Neural cell (in vitro differentiated cells): Measurements from ENCODE around the gene MPEG1. TPM values are rescaled to one million over a fixed set of nuclear protein-coding genes. Genes with fewer than 3 reads are reported as not detected.

ENCODE experiments used
- H2AFZ ChIP-seq: fragments of 200-600, 300-800 bp; sonication (generic), shearing (Covaris generic); 2 replicates; pipeline ENCODE4 v1.6.0; 2014; ENCODE audit warnings: low read depth, mild to moderate bottlenecking, antibody characterized with exemption, low read length, moderate library complexity
- H3F3A ChIP-seq: fragments of 200-600 bp; shearing (Covaris generic); 2 replicates; pipeline ENCODE4 v1.6.1; 2016; ENCODE audit warnings: mild to moderate bottlenecking, moderate library complexity, mixed read lengths, antibody characterized with exemption, low read length; ENCODE audit not compliant: insufficient read depth, poor library complexity, severe bottlenecking
- H3K27ac ChIP-seq: fragments of 200-600, 300-800 bp; sonication (generic), shearing (Covaris generic); 2 replicates; pipeline ENCODE4 v1.5.1; 2014; ENCODE audit warnings: mild to moderate bottlenecking, low read length, moderate library complexity
- H3K27me3 ChIP-seq: fragments of 300-800, 200-600 bp; sonication (generic), shearing (Covaris generic); 2 replicates; pipeline ENCODE4 v1.6.0; 2014; ENCODE audit warnings: mild to moderate bottlenecking, low read depth, low read length, moderate library complexity; ENCODE audit not compliant: insufficient read depth
- H3K36me3 ChIP-seq: fragments of 300-800, 200-600 bp; sonication (generic), shearing (Covaris generic); 2 replicates; pipeline ENCODE4 v1.5.1; 2014; ENCODE audit warnings: mild to moderate bottlenecking, antibody characterized with exemption, low read length, moderate library complexity; ENCODE audit not compliant: insufficient read depth
- H3K4me2 ChIP-seq: fragments of 300-800, 200-600 bp; sonication (generic), shearing (Covaris generic); 2 replicates; pipeline ENCODE4 v1.6.0; 2014; ENCODE audit warnings: mild to moderate bottlenecking, low read length
- H3K4me3 ChIP-seq: fragments of 300-800, 200-600 bp; sonication (generic), shearing (Covaris generic); 2 replicates; pipeline ENCODE4 v1.5.1; 2014; ENCODE audit warnings: mild to moderate bottlenecking, low read length, moderate library complexity
- H3K79me2 ChIP-seq: fragments of 200-600 bp; shearing (Covaris generic); replicated peaks from 2 replicates; pipeline ENCODE4 v1.6.0; 2014; ENCODE audit warnings: mild to moderate bottlenecking, low read length, moderate library complexity; ENCODE audit not compliant: insufficient read depth
- H3K9ac ChIP-seq: fragments of 300-800, 200-600 bp; sonication (generic), shearing (Covaris generic); 2 replicates; pipeline ENCODE4 v1.6.1; 2016; ENCODE audit warnings: mild to moderate bottlenecking, low read length, mixed read lengths
- H3K9me2 ChIP-seq: fragments of 200-600 bp; shearing (Covaris generic); 2 replicates; pipeline ENCODE4 v1.6.1; 2016; ENCODE audit warnings: mild to moderate bottlenecking, low read length, mixed read lengths; ENCODE audit not compliant: insufficient read depth
- H3K9me3 ChIP-seq: fragments of 200-600, 300-800 bp; sonication (generic), shearing (Covaris generic); 2 replicates; pipeline ENCODE4 v1.6.1; 2016; ENCODE audit warnings: mild to moderate bottlenecking, mixed run types, low read length, moderate library complexity, mixed read lengths
- H4K20me1 ChIP-seq: fragments of 200-600 bp; shearing (Covaris generic); 2 replicates; pipeline ENCODE4 v1.6.1; 2016; ENCODE audit warnings: mild to moderate bottlenecking, mixed run types; ENCODE audit not compliant: insufficient read depth
- EP300 ChIP-seq: fragments of 450-650 bp; conservative IDR thresholded peaks from 2 replicates; pipeline ENCODE4 v1.6.1; 2014; ENCODE audit warnings: antibody characterized with exemption, mild to moderate bottlenecking, moderate library complexity; ENCODE audit not compliant: poor library complexity, severe bottlenecking
- EZH2 ChIP-seq: fragments of 200-600, 300-800 bp; shearing (Covaris generic), sonication (generic); IDR thresholded peaks from 2 replicates; pipeline ENCODE4 v1.6.1; 2014; ENCODE audit warnings: antibody characterized with exemption, low read length, borderline replicate concordance, mild to moderate bottlenecking; ENCODE audit not compliant: insufficient read depth, poor library complexity, severe bottlenecking
- MXI1 ChIP-seq: fragments of 450-650 bp; conservative IDR thresholded peaks from 2 replicates; pipeline ENCODE4 v1.6.1; 2014; ENCODE audit warnings: antibody characterized with exemption, mild to moderate bottlenecking; ENCODE audit not compliant: poor library complexity, severe bottlenecking
- POLR2AphosphoS5 ChIP-seq: IDR thresholded peaks from 2 replicates; pipeline ENCODE4 v1.6.1; 2012
- RAD21 ChIP-seq: fragments of 450-650 bp; conservative IDR thresholded peaks from 2 replicates; pipeline ENCODE4 v1.6.1; 2014; ENCODE audit warnings: antibody characterized with exemption, mild to moderate bottlenecking, moderate library complexity
- SMC3 ChIP-seq: fragments of 450-650 bp; conservative IDR thresholded peaks from 2 replicates; pipeline ENCODE4 v1.6.1; 2014; ENCODE audit warnings: antibody characterized with exemption, mild to moderate bottlenecking, moderate library complexity; ENCODE audit not compliant: poor library complexity
- TAF1 ChIP-seq: IDR thresholded peaks from 2 replicates; pipeline ENCODE4 v1.6.1; 2012; ENCODE audit warnings: low read depth
- polyA plus RNA-seq: library from polyadenylated mRNA; depleted of rRNA; stranded (reverse); fragments of >200 nt; gene quantifications from 2 replicates; pipeline ENCODE4 v1.2.3, GENCODE V29; 2014
- TF ChIP-seq, protein P1 (sequence below): fragments of 450-650 bp; IDR thresholded peaks from 2 replicates; pipeline ENCODE4 v1.5.1; 2014; ENCODE audit warnings: antibody characterized with exemption, mild to moderate bottlenecking, moderate library complexity; ENCODE audit not compliant: poor library complexity, severe bottlenecking
- TF ChIP-seq, protein P2 (sequence below): IDR thresholded peaks from 2 replicates; pipeline ENCODE4 v1.6.1; 2012; ENCODE audit warnings: borderline replicate concordance

Gene MPEG1
- polyA plus RNA-seq, 1 donor from 2014 or later: 0.21 TPM

DNA sequence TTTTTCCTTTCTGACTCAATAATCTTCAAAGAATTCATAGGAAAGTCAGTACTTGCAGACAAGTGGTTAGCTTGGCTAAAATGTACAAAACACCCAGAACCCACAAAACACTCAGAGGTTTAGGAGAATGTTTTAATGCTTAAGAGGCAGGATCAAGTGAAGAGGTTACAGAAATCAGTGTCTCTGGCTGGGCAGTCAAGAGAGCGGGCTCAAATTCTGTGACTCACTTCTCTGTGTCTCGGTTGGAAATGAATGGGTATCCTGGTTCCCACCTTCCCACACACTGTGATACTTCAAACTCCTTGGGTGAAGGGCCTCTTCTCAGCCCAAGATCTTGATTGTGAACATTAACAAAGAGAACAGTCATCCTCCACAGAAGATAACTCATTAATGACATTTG lies 3.8 kb downstream of the MPEG1 start:
- Histone ChIP-seq H2AFZ (no peak overlapping the region), H3K9ac (no peak overlapping the region), H3K27me3 (no peaks in the 10 kb centered on the region), H3K27ac (no peak overlapping the region), H3F3A (no peaks in the 10 kb centered on the region), H3K9me3 (no peaks in the 10 kb centered on the region), H3K4me2 (no peak overlapping the region), H3K79me2 (no peaks in the 10 kb centered on the region), H4K20me1 (no peaks in the 10 kb centered on the region), H3K4me3 (no peak overlapping the region), H3K36me3 (peaks cover 9% of the 10 kb centered on the region), H3K9me2 (no peaks in the 10 kb centered on the region)
- no peak for TF ChIP-seq EP300
- TF ChIP-seq, protein P1, sequence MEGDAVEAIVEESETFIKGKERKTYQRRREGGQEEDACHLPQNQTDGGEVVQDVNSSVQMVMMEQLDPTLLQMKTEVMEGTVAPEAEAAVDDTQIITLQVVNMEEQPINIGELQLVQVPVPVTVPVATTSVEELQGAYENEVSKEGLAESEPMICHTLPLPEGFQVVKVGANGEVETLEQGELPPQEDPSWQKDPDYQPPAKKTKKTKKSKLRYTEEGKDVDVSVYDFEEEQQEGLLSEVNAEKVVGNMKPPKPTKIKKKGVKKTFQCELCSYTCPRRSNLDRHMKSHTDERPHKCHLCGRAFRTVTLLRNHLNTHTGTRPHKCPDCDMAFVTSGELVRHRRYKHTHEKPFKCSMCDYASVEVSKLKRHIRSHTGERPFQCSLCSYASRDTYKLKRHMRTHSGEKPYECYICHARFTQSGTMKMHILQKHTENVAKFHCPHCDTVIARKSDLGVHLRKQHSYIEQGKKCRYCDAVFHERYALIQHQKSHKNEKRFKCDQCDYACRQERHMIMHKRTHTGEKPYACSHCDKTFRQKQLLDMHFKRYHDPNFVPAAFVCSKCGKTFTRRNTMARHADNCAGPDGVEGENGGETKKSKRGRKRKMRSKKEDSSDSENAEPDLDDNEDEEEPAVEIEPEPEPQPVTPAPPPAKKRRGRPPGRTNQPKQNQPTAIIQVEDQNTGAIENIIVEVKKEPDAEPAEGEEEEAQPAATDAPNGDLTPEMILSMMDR: no peak
- no peak for TF ChIP-seq POLR2AphosphoS5
- no peak for TF ChIP-seq TAF1
- no peak for TF ChIP-seq EZH2
- TF ChIP-seq RAD21: no peak
- TF ChIP-seq, protein P2, sequence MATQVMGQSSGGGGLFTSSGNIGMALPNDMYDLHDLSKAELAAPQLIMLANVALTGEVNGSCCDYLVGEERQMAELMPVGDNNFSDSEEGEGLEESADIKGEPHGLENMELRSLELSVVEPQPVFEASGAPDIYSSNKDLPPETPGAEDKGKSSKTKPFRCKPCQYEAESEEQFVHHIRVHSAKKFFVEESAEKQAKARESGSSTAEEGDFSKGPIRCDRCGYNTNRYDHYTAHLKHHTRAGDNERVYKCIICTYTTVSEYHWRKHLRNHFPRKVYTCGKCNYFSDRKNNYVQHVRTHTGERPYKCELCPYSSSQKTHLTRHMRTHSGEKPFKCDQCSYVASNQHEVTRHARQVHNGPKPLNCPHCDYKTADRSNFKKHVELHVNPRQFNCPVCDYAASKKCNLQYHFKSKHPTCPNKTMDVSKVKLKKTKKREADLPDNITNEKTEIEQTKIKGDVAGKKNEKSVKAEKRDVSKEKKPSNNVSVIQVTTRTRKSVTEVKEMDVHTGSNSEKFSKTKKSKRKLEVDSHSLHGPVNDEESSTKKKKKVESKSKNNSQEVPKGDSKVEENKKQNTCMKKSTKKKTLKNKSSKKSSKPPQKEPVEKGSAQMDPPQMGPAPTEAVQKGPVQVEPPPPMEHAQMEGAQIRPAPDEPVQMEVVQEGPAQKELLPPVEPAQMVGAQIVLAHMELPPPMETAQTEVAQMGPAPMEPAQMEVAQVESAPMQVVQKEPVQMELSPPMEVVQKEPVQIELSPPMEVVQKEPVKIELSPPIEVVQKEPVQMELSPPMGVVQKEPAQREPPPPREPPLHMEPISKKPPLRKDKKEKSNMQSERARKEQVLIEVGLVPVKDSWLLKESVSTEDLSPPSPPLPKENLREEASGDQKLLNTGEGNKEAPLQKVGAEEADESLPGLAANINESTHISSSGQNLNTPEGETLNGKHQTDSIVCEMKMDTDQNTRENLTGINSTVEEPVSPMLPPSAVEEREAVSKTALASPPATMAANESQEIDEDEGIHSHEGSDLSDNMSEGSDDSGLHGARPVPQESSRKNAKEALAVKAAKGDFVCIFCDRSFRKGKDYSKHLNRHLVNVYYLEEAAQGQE: no peak
- TF ChIP-seq MXI1: no peak
- TF ChIP-seq SMC3: no peak

DNA sequence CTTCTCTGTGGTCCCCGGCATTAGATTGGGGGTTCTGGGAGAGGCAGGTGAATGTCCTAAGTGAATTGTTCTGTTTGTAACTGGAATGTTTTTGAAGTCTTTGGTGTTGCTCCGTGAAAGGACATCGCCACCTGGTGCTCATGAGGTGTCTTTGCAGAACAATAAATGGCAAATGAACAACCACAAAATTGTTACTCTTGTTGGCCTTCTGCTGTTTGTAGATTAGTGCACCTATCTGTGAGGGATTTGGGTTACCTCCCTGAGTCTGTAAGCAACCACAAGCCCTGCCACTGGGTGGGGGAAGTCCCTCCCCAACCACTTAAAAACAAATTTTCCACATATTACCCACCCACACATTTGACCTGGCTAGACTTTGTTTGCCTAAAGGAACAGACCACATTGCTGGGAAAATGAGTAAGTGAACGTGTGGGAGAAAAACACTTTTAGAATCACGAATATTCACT lies 4.7 kb downstream of the MPEG1 start:
- H3K4me3 ChIP-seq: no peak overlapping the region

More for the DNA sequence above, 4.7 kb downstream of the MPEG1 start:
- Histone ChIP-seq H3K36me3 (peaks cover 9% of the 10 kb centered on the region), H3K27ac (no peak overlapping the region), H2AFZ (no peak overlapping the region), H3K27me3 (no peaks in the 10 kb centered on the region), H3K9ac (no peak overlapping the region), H3K9me3 (no peaks in the 10 kb centered on the region), H3K79me2 (no peaks in the 10 kb centered on the region), H3K4me2 (no peak overlapping the region), H3K9me2 (no peaks in the 10 kb centered on the region), H3F3A (no peaks in the 10 kb centered on the region), H4K20me1 (no peaks in the 10 kb centered on the region)
- peak; percentile 72 for TF ChIP-seq SMC3
- TF ChIP-seq RAD21: peak; percentile 62
- TF ChIP-seq TAF1: no peak
- TF ChIP-seq, protein P2: no peak
- TF ChIP-seq, protein P1: peak; percentile 72
- no peak for TF ChIP-seq MXI1
- TF ChIP-seq EZH2: no peak
